NCI-H128 (cell line): ENCODE measurements around the gene ADISSP.
A peak's percentile ranks its signal among the peaks of the same experiment; 100 is the strongest.

Experiments
- DNase-seq: peaks from one replicate; lab custom pipeline; 2025; ENCODE audit not compliant: unreplicated experiment; lab: John Stamatoyannopoulos, UW

The ADISSP gene

GRCh38 chr20:3767427-3768341, at the start of gene ADISSP:
TSS of gene ADISSP (minus strand) at chr20:3767753. CDS start at chr20:3760100, 7,653 bp downstream.
- peak; percentile 96 for DNase-seq

GRCh38 chr20:3815703-3816315, 48.3 kb upstream of the ADISSP start:
- no peak for DNase-seq

DNA sequence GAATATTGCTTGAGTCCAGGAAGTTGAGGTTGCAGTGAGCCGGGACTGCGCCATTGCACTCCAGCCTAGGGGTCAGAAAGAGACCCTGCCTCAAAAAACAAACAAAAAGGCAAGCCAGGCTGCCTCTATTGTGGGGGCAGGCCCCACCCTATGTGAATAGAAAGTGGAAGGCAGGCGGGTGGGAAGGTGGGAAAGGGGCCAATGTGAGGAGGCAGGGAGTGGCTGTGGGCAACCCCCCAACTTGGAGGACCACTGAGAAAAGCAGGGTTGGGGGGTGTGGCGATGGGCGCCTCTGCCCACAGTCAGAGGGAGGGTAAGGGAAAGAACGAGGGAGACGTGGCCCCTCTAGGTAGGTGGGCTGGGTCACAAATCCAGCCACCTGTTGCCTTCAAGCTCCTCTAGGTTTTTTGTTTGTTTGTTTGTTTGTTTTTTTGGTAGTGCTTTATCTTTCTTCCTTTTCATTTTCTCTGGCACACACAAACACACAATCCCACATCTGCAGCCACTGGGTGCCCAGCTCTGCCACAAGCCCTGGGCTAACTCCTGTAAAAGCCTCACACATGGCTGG, 47.5 kb upstream of the ADISSP start:
- DNase-seq = no peak

DNA sequence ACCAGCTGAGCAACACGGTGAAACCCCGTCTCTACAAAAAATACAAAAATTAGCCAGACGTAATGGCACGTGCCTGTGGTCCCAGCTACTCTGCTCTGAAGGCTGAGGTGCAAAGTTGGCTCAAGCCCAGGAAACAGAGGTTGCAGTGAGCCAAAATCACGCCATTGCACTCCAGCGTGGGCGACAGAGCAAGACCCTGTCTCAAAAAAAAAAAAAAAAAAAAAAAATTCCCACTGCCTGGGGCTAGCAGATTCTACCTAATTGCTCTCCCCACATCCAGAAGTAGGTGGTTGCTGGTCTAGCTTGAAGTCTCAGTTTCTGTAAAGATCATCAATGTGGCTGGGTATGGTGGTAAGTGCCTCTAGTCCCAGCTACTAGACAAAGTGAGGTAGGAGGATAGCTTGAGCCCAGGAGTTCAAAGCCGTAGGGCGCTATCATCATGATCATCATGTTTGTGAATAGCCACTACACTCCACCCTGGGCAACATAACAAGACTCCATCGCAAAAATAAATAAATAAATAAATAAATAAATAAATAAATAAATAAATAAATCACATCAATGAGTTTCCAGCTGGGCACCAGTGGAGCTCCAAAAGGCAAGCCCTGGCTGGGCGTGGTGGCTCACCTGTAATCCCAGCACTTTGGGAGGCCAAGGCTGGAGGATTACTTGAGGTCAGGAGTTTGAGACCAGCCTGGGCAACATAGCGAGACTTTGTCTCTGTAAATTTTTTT, 46.5 kb upstream of the ADISSP start:
- no peak for DNase-seq

DNA sequence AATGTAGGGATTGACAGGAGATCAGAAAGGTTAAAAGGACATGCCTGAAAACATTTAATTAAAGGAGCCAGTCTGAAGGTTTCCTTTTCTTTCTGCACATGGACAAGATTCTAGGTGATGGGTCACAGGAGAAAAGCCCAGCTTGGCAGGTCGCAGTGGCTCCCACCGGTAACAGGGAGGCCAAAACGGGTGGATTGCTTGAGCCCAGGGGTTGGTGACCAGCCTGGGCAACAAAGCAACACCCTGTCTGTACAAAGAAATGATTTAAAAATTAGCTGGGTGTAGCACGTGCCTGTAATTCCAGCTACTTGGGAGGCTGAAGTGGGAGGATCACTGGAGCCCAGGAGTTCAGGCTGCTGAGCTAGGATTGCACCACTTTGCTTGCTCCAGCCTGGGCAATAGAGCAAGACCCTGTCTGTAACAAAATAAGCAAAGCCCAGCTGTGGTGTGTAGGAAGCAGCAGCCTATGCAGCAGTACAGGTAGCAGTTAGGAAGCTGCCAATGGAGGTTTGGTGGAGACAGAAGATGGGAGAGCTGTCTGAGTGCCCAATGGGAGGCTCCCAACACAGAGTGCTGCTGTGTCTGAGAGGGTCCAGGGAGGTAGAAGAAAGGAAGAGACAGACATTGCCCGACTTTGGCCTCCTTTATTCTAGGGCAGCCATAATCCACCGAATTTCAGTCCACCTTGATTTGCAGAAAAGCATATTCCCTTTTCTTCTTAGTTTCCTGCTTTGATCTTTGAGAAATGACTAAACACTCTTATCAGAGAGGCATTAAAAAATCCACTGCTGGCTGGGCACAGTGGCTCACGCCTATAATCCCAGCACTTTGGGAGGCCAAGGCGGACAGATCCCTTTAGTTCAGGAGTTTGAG, 45.7 kb upstream of the ADISSP start:
- DNase-seq = no peak

- no peak for DNase-seq
Measured at GRCh38 chr20:3812259-3812681, 44.7 kb upstream of the ADISSP start.

DNA sequence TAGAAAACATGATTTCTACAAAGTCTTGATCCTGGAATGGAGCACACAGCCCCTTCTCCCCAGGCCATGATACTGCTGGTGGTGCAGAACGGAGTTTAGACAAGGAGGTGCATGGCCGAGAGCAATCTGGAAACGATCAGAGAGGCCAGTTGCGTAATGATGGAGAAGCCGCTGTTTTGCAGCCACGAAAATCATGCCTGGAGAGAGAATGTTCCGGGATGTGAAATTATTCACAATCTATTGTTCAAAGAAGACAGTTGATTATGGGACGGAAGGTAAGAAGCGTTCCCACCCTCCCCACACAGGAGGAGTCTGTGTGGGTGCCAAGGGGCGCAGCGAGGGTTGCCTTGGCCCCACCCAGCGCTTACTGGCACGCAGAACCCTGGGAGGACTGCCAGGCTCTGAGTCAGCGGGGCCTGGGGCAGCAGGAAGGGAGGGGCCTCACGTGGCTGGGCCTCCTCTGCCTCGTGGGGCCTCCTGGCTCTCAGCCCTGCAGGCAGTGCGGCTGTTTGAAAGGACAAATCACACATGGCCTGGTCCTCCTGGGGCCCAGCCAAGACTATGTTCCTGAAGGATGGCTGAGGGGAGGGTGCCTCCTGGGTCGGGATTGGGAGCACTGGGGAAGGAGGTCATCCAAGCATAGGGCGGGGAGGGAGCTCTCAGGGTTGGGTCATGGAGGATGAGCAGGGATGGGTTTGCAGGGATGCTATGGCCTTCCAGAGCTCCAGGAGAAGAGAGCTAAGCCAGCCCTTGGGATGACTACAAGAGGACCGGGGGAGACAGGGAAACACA, 44.1 kb upstream of the ADISSP start:
- DNase-seq = peak; percentile 67

DNA sequence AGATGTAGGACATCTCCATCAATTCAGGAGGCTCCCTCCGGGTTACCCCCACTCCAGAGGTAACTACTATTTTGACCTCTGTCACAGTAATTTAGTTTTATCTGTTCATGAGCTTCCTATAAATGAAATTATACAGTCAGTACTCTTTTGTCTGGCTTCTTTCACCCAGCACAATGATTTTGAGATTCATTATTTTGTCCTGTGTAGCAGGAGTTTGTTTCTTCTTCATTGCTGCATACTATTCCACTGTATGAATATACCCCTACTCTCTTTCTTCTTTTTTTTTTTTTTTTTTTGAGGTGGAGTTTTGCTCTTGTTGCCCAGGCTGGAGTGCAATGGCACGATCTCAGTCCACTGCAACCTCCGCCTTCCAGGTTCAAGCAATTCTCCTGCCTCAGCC, 41.0 kb upstream of the ADISSP start:
- DNase-seq = no peak

DNA sequence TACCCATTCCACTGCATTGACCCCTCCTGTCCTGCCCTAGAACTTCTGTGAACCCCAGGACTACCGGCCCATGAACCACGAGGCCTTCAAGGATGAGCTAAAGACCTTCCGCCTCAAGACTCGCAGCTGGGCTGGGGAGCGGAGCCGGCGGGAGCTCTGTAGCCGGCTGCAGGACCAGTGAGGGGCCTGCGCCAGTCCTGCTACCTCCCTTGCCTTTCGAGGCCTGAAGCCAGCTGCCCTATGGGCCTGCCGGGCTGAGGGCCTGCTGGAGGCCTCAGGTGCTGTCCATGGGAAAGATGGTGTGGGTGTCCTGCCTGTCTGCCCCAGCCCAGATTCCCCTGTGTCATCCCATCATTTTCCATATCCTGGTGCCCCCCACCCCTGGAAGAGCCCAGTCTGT, 37.2 kb upstream of the ADISSP start:
- no peak for DNase-seq

DNA sequence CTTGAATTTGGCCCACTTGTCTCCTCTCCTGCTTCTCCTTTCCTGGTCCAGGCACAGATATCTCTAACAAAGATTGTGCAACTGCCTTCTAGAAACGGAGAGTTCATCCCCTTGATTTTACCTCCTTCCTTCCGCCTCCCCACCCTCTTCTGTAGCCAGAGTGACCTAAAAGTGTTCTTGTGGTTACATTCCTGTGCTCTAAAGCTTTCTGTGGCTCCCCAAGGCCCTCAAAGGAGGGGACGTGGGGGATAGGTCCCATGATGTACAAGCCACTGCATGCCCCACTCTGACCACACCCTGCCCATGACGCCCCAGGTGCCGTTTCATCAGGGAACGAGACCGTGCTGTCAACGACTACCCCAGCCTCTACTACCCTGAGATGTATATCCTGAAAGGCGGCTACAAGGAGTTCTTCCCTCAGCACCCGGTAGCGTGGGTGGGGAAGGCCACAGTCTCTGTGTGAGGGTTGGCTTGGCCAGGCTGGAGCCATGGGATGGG, 36.8 kb upstream of the ADISSP start:
- DNase-seq = no peak

DNA sequence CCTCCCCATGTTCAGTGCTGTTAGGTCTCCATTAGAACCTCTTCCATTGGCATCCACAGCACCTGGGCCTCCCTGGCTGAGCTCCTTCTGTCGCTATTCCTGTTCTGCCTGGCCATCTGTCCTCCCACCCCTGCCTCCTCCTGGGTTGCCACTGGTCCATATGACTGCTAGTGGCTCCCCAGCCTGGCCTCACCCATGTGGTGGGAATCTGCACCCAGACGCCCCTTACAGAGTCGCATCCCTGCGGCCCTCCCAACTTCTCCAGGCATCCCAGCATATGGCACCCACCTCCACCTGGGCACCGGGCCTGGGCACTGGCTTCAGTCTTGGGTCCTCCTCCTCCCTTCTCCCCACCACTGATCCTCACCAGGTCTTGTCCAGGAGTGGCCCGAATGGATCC, 36.3 kb upstream of the ADISSP start:
- no peak for DNase-seq

DNA sequence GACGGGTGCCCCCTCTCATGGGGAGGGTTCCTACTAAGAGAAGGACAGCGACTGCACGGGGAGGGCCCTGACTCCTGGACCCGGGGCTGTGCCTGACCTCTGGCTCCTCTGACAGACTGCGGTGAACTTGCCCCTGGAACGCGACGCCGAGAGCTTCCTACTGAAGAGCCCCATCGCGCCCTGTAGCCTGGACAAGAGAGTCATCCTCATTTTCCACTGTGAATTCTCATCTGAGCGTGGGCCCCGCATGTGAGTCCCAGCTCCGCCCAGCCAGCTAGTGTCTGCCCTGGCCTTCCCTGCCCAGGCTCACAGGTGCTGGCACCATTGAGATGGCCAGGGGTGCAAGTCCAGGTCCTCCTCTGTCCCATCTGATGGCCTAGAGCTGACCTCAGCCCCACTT, 35.7 kb upstream of the ADISSP start:
- no peak for DNase-seq

DNA sequence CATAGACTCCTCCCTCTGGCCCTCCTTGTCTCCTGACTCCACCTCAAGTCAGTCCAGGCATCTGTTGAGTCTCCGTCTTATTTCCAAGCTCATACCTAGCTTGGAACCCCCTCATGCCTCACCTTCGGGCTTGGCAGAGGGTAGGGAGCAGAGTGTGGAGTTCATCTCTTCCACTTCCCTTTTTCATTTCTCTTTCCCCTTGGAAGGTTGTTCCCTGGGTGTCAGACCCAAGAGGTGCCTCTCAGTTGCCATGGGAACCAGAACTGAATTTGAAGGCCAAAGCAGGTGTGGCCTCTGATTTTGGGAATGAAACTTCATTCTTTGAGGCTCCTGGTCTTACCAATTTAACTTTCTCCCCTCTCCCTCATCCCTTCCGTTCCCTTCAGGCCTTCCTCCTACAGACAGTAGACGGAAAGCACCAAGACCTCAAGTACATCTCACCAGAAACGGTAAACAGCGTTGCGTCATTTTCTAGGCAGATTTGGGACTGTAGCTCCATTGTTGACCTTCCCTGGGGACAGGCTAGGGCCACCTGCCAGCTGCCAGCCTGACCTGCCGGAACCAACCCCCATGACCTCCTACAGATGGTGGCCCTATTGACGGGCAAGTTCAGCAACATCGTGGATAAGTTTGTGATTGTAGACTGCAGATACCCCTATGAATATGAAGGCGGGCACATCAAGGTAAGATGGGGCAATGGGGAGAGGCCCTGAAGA, 35.1 kb upstream of the ADISSP start:
- no peak for DNase-seq

DNA sequence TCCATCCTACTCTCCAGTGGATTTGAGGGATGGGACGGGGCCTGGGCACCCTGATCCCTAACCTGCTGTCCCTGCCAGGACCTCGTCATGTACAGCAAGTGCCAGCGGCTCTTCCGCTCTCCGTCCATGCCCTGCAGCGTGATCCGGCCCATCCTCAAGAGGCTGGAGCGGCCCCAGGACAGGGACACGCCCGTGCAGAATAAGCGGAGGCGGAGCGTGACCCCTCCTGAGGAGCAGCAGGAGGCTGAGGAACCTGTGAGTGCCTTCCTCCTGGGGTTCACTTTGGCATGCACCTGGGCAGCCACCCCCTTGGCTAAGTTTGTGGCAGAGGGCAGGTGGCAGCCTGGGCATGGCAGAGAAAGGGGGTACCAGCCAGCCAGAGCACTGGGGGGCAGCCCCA, 34.3 kb upstream of the ADISSP start:
- no peak for DNase-seq

- no peak for DNase-seq
Measured at GRCh38 chr20:3801299-3801698, 33.7 kb upstream of the ADISSP start.

DNA sequence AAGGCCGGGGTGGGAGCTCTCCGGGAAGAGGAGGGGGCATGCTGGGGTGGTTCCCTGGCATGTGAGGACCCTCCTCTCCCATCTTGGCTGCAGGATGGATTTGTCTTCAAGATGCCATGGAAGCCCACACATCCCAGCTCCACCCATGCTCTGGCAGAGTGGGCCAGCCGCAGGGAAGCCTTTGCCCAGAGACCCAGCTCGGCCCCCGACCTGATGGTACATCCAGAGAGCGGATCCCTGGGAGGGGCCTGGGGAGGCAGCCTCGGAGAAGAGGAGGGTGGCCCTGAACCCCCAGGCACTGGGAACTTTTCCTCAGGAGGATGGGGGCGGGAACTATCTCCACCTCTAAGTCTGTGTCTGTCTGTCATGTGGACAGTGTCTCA, 33.3 kb upstream of the ADISSP start:
- DNase-seq = no peak

- DNase-seq = no peak
Measured at GRCh38 chr20:3800256-3800877, 32.8 kb upstream of the ADISSP start.

DNA sequence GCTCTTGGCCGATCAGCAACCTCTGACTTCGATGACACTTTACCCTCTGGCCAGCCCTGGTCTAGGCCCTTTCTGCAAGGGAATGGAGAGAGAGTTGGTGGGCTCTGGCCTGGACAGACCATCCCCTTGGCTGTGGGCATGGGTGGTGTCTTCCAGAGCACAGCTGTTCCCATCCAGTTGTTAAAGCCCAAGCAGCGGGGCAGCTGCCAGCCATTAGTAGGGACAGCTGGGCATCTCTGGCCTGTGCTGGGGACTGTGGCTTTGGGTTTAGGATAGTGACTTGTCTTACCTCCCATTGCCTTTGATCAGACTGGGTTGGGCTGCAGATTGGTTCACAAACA, 31.3 kb upstream of the ADISSP start:
- no peak for DNase-seq

GRCh38 chr20:3798373-3798768, 30.8 kb upstream of the ADISSP start:
- DNase-seq = no peak
